Measurements from ENCODE around the gene PVRIG.
"Not testable (repeated sequence)": the region's sequence is repeated elsewhere in the genome, so short reads cannot be mapped to it uniquely, and the experiment has no call there.

The PVRIG gene

DNA sequence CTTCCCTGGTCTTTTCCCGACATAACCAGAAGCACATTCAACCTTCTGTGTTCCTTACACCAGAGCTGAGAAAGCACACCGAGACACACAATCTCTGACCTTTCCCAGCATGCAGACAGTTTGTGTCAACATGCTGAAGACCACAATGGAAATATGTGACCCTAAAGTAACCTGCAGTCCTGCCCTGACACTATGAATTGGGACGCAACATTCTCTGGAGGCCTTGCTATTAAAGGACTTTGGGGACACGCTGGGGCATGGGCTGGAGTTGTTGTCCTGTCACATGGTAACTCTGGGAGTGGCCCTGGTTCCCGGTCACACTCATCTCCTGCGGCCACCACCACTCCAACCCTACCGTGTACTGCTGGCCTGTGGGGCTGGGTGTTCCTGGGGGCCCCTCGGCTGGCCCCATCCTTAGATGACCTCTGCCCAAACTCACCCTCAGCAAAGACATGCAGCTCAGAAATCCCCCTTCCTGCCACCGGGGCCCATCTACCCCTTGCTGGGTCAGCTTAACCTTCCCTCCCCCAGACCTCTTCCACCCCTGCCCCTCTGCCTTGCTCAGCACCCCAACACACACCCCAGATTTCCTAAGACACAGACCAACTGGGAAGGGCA is 25.3 kb downstream of the PVRIG start:
- not testable (repeated sequence) for H3K27ac ChIP-seq

DNA sequence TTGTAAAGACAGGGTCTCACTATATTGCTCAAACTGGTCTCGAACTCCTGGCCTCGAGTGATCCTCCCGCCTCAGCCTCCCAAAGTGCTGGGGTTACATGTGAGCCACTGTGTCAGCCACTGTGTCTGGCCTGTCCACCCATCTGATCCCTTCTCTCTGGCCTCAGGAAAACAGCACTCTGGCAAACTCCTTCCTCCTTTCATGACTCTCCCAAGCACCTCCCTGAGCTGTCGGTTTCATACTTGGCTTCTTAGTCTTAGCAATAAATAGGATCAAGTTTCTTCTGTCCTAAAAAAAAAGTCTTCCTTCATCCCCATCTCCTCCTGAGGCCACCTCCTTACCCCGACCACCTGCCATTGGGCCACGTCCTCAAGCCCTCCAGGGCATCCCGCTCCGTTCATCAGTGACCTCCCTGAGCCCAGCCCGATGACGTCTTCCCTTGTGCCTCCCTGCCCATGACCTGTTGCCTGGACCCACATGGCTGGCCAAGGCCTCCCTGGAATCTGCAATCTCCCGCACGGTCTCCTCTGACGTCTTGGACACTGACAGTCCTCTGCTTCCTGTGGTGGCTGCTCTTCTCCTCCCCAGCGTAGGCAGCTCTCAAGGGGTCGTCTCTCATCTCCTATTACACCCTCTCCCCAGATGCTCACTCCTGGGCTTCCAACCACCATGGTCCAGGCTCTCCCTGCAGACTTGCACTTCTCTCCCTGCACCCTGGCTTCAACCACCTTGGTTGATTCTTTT is 26.5 kb downstream of the PVRIG start:
- not testable (repeated sequence) for H3K27ac ChIP-seq

- peak overlapping the region; percentile 64 for H3K27ac ChIP-seq
Observed at GRCh38 chr7:100246865-100247137, 27.1 kb downstream of the PVRIG start.

- peak overlapping the region; percentile 64 for H3K27ac ChIP-seq
- no peak for TF ChIP-seq ZFX (IDR thresholded peaks at IDR 0.05; ENCODE audit: borderline replicate concordance)
- TF ChIP-seq, protein P1, sequence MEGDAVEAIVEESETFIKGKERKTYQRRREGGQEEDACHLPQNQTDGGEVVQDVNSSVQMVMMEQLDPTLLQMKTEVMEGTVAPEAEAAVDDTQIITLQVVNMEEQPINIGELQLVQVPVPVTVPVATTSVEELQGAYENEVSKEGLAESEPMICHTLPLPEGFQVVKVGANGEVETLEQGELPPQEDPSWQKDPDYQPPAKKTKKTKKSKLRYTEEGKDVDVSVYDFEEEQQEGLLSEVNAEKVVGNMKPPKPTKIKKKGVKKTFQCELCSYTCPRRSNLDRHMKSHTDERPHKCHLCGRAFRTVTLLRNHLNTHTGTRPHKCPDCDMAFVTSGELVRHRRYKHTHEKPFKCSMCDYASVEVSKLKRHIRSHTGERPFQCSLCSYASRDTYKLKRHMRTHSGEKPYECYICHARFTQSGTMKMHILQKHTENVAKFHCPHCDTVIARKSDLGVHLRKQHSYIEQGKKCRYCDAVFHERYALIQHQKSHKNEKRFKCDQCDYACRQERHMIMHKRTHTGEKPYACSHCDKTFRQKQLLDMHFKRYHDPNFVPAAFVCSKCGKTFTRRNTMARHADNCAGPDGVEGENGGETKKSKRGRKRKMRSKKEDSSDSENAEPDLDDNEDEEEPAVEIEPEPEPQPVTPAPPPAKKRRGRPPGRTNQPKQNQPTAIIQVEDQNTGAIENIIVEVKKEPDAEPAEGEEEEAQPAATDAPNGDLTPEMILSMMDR (IDR thresholded peaks at IDR 0.05) = peak; percentile 8; the same call in 1 of the 2 replicates
Observed at GRCh38 chr7:100247152-100247757, 27.5 kb downstream of the PVRIG start.

DNA sequence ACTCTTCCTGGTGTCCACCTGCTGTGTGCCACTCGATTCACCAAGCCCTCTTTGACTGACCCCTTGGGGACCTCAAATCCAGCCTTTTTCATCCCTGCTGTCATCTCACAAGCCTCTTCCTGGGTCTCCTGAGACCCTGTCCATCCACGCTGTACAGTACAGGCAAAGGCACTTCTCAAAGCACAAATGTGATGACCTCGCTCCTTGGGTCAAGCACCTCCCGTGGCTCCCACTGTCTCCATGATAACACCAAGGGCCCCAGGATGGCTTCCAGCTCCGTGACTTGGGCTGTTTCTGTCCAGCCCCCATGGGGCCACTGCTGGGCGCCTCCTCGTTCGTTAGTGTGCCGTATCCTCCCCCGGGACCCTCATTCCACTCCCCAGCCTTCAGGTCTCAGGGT is 28.7 kb downstream of the PVRIG start:
- TF ChIP-seq ZFX (IDR thresholded peaks at IDR 0.05; ENCODE audit: borderline replicate concordance) = no peak
- TF ChIP-seq, protein P1 (IDR thresholded peaks at IDR 0.05) = no peak
- peak overlapping the region; percentile 64; the same call in 1 of the 2 replicates for H3K27ac ChIP-seq

DNA sequence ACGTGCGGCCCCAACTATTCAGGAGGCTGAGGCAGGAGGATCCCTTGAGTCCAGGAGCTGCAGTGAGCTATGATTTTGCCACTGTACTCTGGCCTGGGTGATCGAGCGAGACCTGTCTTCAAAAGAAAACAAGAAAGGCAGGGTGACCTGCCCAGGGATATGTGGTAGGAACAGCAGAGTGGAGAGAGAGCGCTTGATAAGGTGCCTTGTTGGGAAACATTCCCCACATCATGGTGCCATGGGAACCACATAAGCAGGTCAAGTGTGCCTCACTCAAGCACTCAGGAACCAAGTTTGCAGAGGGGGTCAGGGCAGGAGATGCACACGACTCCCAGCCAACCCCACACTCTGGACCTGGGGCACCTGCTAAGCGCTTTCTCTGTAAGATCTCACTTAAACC is 37.3 kb downstream of the PVRIG start:
- no peak overlapping the region for H3K27ac ChIP-seq
- no peak for TF ChIP-seq ZFX (IDR thresholded peaks at IDR 0.05; ENCODE audit: borderline replicate concordance)

DNA sequence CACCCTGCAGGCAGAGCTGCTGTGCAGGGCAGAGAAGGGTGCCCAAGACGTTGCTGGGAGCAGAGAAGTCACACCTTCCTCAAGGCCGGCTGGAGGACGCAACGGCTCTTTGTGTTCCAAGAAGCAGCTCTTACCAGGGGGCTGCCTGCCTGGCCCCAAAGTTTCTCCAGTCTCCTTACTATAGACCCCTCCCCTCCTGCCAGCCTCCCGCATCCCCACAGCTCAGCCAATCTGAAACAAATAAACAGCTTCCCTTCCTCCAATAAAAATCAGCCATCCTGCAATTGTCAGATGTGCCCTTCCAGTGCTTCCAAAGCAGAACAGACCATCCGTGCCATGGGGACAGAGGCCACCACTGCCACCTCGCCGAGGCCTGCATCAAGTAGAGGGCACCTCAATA is 40.2 kb downstream of the PVRIG start:
- not testable (repeated sequence) for H3K27ac ChIP-seq

DNA sequence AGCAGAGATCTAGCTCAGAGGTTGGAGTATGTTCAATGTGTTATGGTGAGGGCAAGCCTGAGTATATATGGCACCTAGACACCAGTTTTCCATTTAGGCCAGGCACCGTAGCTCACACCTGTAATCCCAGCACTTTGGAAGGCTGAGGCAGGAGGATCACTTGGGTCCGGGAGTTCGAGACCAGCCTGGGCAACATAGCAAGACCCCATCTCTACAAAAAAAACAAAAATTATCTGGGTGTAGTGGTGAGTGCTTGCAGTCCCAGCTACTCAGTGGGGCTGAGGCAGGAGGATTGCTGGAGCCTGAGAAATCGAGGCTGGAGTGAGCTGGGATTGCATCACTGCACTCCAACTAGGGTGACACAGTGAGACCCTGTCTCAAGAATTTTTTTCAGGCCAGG is 43.1 kb downstream of the PVRIG start:
- H3K27ac ChIP-seq = not testable (repeated sequence)

DNA sequence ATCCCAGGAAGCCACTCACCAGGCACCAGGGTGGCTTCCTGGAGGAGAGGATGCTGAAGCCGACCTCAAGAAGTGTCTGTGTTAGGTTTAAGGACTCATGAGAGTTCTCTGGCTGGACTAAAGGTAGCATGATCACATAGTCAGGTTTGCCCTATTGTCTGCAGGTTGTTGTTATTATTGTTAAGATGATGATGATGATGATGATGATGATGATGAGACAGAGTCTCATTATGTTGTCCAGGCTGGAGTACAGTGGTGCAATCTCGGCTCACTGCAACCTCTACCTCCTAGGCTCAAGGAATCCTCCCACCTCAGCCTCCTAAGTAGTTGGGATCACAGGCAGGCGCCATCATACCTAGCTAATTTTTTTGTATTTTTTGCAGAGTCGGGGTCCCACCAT is 44.5 kb downstream of the PVRIG start:
- not testable (repeated sequence) for H3K27ac ChIP-seq

- H3K27ac ChIP-seq = not testable (repeated sequence)
Observed at GRCh38 chr7:100264669-100265165, 45.0 kb downstream of the PVRIG start.

- not testable (repeated sequence) for H3K27ac ChIP-seq
Observed at GRCh38 chr7:100265851-100266250, 46.1 kb downstream of the PVRIG start.

DNA sequence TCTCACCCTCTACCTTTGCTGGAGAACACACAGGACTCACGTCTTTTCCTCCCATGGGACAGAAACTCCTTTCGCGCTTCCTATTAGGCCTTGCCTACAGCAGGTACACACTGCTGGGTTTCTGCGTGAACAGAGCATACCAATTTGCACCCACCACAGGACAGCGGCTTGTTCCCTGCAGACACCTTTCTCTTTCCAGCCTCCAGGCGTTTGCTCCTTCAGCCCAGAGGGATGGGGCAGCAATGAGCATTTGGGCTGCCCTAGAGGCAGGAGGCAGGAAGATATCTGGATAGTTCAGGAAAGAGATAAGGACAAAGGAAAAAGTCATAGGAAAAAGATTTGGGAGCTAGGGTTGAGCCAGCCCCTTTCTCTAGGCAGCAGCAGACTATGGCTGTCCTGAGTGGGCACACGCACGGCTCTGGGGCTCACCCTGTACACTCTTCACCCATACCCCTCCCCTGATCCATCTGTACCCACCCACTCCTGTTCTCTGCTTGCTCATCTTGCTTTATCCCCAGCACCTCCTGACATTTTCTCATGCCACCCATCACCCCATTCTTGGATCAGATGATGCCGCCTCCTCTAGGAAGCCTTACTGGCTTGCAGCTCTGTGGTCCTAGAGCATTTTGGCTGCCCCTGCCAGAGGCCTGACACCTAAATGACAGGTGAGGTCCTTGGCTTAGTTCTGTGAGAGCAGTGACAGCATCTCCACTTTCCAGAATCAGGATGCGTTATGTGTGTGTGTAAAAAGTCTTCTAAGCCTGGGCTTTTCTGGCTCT is 47.0 kb downstream of the PVRIG start:
- TF ChIP-seq, protein P1 (IDR thresholded peaks at IDR 0.05) = no peak
- no peak for TF ChIP-seq ZFX (IDR thresholded peaks at IDR 0.05; ENCODE audit: borderline replicate concordance)
- no peak overlapping the region for H3K27ac ChIP-seq
